MM.1S (cell line): ENCODE results near the gene MKLN1.

Source experiments
- CTCF ChIP-seq: fragments of 300-600 bp; sonication (generic); IDR thresholded peaks from 2 replicates; pipeline ENCODE4 v1.5.1; 2016; ENCODE audit warnings: antibody characterized with exemption, low read length, mixed read lengths
- EZH2phosphoT487 ChIP-seq: fragments of 300-600 bp; sonication (generic); IDR thresholded peaks from 2 replicates; pipeline ENCODE4 v1.6.1; 2018; ENCODE audit warnings: antibody characterized with exemption, low read length

- no peak for TF ChIP-seq CTCF
- no peak for TF ChIP-seq EZH2phosphoT487
Observed at GRCh38 chr7:131487217-131487616, 159.5 kb downstream of the MKLN1 start.
